A673 (cell line): Measurements from ENCODE around the gene HLA-B.
"Not testable (repeated sequence)": the region's sequence is repeated elsewhere in the genome, so short reads cannot be mapped to it uniquely, and the experiment has no call there.

ENCODE experiments used
- CTCF ChIP-seq: fragments of 300-800, 200-600 bp; sonication (generic); conservative IDR thresholded peaks from 2 replicates; pipeline ENCODE4 v1.5.1; 2017; ENCODE audit warnings: low read depth, mild to moderate bottlenecking, antibody characterized with exemption, low read length, moderate library complexity, mixed read lengths
- EZH2 ChIP-seq: fragments of 200-600 bp; sonication (generic); IDR thresholded peaks from 2 replicates; pipeline ENCODE4 v1.6.1; 2017; ENCODE audit warnings: borderline replicate concordance, low read depth, mild to moderate bottlenecking, mixed read lengths, antibody characterized with exemption, low read length; ENCODE audit not compliant: poor library complexity, severe bottlenecking

- TF ChIP-seq CTCF, EZH2: not testable (repeated sequence)
Observed at GRCh38 chr6:31388916-31389801, 32.2 kb upstream of the HLA-B start.
